ENCODE results near the gene PRDX5.

The PRDX5 gene

DNA sequence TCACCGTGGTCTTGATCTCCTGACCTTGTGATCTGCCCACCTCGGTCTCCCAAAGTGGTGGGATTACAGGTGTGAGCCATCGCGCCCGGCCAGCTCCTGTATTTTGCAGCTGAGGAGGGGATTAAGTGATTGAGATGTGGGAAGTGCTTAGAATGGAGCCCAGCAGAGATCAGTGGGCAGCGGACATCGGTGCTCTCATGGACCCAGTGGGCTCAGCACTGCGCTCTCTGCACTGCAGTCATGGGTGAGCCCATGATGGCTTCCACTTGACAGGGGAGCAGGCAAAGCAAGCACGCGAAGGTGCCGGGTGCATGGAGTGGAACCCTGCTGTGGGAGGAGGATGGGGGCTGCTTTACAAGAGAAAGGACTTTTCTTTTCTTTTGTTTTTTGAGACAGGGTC is 13.0 kb downstream of the PRDX5 start:
- no peak for DNase-seq

DNA sequence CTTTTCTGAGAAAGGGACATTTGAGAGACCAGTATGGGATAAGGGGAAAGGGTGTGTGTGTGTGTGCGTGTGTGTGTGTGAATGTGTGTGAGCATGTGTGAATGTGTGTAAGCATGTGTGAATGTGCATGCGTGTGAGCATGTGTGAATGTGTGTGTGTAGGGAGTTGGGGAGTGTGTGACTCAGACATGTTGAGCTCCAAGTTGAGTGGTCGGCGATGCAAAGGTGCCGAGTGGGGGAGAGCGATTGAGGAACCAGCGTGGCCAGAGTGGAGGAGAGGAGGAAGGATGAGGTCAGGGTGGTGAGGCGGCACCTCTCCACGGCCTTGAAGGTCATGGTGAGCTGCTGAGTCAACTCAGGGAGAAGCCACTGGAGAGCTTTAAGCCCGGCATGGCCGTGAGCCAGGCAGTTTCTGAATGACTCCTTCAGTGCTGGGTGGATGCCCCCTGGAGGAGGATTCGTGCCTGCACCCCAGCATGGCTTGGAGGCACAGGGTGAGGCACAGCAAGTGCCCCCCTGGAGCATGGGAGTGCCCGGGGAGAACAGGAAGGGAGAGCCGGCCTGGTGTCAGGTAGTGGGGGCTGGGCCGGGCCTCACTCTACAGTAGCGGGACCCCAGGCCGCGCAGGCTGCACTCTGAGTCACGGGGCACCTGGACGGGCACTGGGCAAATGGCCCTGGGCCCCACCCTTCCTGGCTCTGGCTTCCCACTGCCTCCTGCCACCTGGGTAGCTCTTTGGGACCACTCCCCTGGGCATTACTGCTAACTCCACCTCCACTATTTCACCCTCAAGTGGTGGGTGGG is 13.8 kb downstream of the PRDX5 start:
- DNase-seq, result no peak

DNA sequence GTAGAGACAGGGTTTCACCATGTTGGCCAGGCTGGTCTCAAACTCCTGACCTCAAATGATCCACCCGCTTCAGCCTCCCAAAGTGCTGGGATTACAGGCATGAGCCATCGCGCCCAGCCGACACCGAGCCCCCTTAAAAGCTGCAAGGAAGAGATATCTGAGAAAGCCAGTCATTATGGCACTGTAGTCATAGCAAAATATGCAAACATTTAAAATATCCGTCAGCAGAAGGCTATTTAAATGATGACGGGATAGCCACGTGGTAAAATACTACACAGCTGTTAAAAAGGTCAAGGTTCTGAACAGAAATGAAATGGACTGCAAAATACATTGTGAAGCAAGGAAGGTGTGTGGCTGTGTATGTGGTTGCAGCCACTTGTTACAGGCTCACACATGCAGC is 15.6 kb downstream of the PRDX5 start:
- no peak for DNase-seq

DNA sequence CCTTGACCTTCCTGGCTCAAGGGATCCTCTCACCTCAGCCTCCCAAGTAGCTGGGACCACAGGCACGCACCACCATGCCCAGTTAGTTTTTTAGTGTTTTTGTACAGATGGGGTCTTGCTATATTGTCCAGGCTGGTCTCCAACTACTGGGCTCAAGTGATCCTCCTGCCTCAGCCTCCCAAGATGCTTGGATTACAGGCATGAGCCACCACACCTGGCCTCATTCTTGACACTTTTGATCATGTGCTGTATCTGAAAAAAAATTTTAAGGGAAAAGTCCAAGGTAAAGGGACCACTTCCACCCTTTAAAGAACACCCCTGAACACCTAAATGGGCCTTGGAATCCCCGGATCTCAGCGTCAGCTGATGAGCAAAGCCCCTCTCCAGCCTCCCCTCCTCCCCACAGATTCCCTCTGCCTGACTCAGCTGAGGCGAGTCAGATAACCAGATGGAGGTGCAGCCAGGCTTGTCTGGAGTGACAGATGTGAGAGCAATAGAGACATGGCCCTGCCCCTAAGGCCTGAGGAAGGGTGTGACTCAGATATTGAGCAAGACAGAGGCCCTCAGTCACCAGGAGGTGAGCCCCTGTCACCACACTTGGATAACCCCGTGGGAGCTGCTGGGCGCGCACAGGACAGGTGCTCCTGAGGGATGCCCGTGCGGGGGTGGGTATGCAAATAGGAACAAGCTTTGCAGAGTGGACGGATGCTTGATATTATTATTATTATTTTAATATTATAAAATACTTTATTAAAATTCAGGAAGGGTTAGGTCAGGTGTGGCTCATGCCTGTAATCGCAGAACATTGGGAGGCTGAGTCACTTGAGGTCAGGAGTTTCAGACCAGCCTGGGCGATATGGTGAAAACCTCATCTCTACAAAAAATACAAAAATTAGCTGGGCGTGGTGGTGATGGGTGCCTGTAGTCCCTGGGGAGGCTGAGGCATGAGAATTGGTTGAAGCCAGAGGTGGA is 17.1 kb downstream of the PRDX5 start:
- DNase-seq, result no peak

GRCh38 chr11:64337538-64338249 is 19.8 kb downstream of the PRDX5 start:
- DNase-seq, result no peak

DNA sequence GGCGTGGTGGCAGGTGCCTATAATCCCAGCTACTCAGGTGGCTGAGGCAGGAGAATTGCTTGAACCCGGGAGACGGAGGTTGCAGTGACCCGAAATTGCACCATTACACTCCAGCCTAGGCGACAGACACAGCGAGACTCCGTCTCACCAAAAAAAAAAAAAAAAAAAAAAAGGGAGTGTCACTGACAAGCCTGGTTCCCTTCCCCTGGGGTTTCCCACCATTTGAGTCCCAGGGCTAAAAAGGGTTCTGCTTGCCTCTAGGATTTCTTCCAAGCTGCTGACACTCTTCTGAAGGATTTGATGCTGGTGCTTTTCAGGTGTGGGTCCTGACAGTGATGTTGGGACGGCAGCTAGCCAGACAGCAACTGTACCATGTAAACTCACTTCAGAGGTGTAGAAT is 20.8 kb downstream of the PRDX5 start:
- DNase-seq, result no peak

DNA sequence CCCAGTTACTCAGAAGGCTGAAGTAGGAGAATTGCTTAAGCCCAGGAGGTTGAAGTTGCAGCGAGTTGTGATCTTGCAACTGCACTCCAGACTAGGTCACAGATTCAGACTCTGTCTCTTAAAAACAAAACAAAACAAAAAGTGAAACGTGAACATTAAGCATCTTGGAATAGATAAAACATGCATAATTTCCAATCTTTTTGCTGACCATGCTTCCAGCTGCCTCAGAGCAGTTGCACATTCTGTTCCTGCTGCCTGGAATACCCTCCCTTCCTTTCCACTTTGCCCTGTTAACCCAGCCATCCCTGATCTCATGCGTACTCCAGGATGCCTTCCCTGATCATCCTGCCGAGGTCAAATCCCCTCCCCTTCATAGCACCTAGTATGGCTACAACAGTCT is 21.4 kb downstream of the PRDX5 start:
- DNase-seq, result no peak

DNA sequence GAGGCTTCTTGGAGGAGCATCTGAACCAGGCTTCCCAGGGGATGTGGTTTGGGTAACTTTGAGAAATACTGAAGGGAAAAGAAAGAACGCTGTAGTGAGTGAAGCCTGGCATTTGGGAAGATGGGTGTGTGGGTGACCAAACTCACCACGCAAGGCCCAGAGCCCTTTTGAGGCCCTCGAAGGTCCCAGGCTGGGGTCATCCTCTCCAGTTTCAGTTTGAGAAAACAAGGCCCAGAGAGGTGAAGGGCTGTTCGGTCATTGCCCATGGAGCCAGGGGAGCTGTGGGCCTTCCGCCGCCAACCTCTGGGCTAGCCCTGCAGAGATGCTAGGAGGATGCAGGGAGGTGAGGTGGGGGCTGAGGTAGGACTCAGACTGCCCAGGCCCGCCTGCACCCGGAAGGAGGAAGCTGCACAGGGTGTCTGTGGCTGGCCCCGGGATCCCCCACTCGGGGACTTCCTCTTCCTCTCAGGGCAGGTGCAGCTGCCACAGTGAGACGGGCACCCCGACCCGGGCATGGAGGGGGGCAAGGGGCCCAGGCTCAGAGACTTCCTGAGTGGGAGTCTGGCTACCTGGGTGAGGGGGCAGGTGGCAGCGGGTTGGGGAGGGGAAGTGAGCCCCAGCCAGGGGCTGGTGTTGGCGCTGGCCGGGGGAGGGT is 22.0 kb downstream of the PRDX5 start, which contains the start of gene CCDC88B:
TSS of gene CCDC88B (plus strand) at position 451 of the 655 bp plus-strand sequence. CDS start at position 514, 63 bp downstream.
- DNase-seq, result no peak

GRCh38 chr11:64340671-64341335 is 22.9 kb downstream of the PRDX5 start:
- no peak for DNase-seq

- no peak for DNase-seq
Observed at GRCh38 chr11:64341429-64341828, 23.5 kb downstream of the PRDX5 start.

DNA sequence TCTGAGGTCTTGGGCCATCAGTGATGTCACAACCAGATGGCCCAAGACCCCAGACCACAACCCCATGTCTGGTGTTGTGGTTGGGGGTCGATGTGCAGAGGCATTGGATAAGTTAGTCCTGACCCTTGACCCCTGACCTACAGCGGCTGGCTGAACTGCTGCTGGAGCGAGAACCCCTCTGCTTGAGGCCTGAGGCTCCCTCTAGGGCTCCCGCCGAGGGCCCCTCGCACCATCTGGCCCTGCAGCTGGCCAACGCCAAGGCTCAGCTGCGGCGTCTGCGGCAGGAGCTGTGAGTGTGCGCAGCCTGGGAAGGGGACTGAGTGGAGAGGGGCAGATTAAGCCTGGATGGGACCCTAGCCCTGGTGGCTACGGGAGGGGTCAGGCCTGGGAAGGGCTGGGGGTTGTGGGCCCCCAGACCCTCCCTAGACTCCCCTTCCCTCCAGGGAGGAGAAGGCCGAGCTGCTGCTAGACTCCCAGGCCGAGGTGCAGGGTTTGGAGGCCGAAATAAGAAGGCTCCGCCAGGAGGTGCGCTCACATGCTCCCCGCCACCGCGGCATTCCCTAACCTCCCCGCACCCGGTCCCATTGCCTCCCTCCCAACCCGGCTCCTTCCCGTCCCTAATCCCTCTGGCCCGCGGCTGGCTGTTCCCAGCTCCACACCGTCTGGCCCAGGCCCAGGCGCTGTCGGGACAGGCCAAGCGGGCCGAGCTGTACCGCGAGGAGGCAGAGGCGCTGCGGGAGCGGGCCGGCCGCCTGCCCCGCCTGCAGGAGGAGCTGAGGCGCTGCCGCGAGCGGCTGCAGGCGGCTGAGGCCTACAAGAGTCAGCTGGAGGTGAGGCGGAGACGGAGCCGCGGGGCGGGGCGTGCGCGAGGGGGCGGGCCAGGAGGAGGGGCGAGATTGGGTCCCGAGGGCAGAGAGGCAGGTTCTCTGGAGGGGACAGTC is 24.2 kb downstream of the PRDX5 start:
- peak in 1 of 2 experiments; percentile 60 for DNase-seq

GRCh38 chr11:64342869-64343745 is 25.2 kb downstream of the PRDX5 start:
- no peak for DNase-seq

GRCh38 chr11:64343767-64344559 is 26.0 kb downstream of the PRDX5 start:
- DNase-seq, result no peak

DNA sequence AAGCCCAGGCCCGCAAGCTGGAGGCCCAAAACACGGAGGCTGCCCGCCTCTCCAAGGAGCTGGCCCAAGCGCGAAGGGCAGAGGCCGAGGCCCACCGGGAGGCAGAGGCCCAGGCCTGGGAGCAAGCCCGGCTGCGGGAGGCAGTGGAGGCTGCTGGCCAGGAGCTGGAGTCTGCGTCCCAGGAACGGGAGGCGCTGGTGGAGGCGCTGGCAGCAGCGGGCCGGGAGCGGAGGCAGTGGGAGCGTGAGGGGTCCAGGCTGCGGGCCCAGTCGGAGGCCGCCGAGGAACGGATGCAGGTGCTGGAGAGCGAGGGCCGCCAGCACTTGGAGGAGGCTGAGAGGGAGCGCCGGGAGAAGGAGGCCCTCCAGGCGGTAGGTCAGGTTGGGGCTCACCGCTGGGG is 26.9 kb downstream of the PRDX5 start:
- DNase-seq, result no peak

DNA sequence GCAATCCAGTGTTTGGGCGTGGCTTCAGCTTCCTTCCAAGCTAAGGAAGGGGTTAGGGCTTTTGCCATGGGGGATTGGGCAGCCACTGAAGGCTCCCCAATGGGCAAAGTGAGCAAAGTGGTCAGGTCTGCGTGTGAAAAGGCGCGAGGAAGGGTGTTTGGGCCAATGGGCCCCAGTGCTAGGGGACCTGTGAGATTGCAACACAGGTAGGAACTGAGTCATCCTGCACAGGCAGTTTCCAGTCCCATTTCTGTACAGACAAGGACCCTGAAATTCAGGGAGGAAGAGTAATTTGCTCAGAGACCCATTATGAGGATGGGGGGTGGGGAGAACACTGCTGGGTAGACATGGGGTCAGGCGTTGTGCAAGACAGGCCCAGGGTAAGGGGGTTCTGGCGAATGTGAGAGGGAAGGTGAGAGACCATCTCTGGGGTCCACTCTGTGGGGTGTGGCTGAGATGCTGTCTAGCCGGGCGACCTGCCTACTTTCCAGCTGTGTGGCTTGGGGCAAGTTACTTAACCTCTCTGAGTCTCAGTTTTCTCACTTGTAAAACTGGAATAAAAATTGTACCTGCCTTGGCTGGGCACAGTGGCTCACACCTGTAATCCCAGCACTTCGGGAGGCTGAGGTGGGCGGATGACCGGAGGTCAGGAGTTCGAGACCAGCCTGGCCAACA is 29.4 kb downstream of the PRDX5 start:
- no peak for DNase-seq

- peak in 1 of 2 experiments; percentile 47 for DNase-seq
Observed at GRCh38 chr11:64348383-64349024, 30.6 kb downstream of the PRDX5 start.

GRCh38 chr11:64349025-64349387 is 31.1 kb downstream of the PRDX5 start:
- no peak for DNase-seq

DNA sequence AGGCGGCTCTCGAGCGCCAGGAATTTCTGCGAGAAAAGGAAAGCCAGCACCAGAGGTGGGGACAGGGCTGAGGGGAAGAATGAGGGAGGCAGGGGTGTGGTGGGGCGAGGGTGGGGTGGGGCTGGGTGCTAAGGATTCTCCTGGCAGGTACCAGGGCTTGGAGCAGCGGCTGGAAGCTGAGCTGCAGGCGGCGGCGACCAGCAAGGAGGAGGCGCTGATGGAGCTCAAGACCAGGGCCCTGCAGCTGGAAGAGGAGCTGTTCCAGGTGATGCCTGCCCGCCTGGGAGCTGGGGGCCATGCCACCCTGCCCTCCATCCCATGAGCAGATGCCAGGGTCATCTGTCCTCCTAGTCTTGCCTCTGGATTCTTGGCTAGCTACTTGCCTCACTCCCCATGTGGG is 31.5 kb downstream of the PRDX5 start:
- no peak for DNase-seq
